NK-92 (cell line): ENCODE measurements around the gene GSTM1.
"Not testable (repeated sequence)": the region's sequence is repeated elsewhere in the genome, so short reads cannot be mapped to it uniquely, and the experiment has no call there.

Experiments used
- DNase-seq: peaks from one replicate; lab custom pipeline; 2025; ENCODE audit not compliant: unreplicated experiment; lab: John Stamatoyannopoulos, UW

GSTM1 gene

GRCh38 chr1:109697066-109697465 is 9.4 kb downstream of the GSTM1 start:
- no peak for DNase-seq

GRCh38 chr1:109697861-109698260 is 10.2 kb downstream of the GSTM1 start:
- not testable (repeated sequence) for DNase-seq

GRCh38 chr1:109702940-109703339 is 15.3 kb downstream of the GSTM1 start:
- not testable (repeated sequence) for DNase-seq

DNA sequence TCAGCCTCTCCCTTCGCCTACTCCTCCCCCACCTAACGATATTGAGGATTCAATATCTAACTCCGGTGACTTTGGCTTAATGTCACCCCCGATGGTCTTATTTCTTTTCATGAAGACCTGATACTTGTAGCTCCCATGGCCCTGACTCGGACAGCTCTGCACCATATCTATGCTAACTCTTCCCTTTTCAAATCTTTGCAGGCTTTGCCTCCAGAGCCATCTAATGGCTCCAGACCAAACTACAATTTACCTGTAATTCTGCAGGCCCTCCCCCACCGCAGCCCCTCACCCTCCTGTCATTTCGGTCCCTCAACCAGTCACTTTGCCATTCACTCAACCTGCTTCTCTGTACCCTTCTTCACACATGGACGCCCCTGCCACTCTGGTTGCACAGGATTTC is 16.6 kb downstream of the GSTM1 start:
- DNase-seq, result no peak

GRCh38 chr1:109705411-109705810 is 17.8 kb downstream of the GSTM1 start:
- no peak for DNase-seq

- DNase-seq, result not testable (repeated sequence)
Measured at GRCh38 chr1:109708949-109709348, 21.3 kb downstream of the GSTM1 start.

- not testable (repeated sequence) for DNase-seq
Measured at GRCh38 chr1:109709822-109710221, 22.2 kb downstream of the GSTM1 start.

DNA sequence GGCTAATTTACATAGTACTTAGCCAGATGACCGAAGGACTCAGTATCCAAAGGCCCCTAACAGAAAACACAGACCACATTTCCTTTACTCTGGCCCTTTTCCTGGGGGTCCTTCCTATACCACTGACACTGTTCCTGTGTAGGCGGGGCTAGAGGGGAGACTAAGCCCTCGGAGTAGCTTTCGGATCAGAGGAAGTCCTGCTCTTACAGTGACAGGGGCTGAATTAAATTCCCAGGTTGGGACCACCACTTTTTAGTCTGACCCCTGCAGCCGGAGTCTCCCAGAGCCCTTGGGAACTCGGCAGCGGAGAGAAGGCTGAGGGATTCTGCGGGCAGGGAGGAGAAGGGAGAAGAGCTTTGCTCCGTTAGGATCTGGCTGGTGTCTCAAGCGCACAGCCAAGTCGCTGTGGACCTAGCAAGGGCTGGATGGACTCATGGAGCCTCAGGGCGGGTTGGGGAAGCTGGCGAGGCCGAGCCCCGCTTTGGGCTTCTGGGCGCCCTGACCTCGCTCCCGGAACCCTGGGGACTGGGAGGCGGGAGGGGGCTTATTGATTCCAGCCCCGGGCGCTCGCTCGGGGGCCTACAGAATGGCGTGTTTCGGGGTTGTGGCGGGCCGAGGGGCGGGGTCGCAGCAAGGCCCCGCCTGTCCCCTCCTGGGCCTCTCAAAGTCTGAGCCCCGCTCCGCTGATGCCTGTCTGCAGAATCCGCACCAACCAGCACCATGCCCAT is 24.1 kb downstream of the GSTM1 start, which contains the start of gene GSTM5:
Gene GSTM5, plus strand, starts transcription at position 659 of the 728 bp plus-strand sequence. Its CDS starts 62 bp downstream, at position 721.
- DNase-seq, result not testable (repeated sequence)

DNA sequence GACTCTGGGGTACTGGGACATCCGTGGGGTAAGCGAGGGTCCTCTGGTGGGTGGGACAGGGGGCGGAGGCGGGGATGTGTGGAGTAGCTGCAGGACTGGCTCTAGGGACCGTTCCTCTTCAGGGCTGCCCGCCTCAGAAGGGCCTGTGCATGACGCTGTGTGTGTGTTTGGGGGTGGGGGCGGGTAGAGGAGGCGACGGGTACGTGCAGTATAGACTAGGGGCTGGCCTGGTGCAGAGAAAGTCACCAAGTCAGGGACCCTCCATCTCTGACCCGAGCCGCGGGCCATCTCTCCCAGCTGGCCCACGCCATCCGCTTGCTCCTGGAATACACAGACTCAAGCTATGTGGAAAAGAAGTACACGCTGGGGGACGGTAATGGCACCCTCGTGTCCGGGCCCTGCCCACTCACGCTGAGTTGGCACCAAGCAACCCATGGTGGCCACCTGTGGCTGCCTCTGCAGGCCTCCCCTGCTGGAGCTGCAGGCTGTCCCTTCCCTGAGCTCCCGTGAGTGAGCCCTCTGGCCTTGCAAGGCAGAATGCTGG is 24.8 kb downstream of the GSTM1 start:
- DNase-seq, result no peak

DNA sequence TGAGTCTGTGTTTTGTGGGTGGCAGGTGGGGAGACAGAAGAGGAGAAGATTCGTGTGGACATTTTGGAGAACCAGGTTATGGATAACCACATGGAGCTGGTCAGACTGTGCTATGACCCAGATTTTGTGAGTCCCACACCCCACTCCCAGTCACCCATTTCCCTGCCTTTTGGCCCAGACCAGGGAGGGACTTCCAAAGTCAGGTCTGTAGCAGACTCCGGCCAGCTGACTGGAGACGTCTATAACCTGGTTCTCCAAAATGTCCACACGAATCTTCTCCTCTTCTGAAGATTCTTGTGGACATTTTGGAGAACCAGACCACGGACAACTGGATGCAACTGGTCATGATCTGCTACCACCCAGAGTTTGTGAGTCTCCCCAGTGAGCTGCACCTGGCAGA is 26.0 kb downstream of the GSTM1 start:
- no peak for DNase-seq

DNA sequence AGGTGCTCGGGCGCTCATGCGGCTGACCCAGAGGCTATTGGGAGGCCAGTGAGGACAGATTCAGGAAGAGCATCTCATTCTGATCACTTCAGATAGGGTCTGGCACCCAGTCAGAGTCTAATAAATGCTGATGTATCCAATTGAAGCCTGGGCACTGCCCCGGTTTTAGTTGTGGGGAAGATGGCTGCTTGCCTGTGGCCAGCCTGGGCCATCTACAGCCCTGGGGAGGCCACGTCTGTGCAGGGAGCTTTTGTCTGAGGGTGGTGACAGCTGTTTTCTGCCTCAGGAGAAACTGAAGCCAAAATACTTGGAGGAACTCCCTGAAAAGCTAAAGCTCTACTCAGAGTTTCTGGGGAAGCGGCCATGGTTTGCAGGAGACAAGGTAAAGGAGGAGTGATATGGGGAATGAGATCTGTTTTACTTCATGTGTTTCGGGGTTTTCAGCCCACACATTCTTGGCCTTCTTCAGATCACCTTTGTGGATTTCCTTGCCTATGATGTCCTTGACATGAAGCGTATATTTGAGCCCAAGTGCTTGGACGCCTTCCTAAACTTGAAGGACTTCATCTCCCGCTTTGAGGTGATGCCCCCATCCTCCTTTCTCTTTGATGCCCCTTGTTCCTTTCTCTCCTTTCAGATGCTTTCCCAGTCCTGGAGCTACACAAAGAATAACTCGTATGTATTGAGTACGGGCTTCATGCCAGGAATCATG is 27.2 kb downstream of the GSTM1 start:
- no peak for DNase-seq

DNA sequence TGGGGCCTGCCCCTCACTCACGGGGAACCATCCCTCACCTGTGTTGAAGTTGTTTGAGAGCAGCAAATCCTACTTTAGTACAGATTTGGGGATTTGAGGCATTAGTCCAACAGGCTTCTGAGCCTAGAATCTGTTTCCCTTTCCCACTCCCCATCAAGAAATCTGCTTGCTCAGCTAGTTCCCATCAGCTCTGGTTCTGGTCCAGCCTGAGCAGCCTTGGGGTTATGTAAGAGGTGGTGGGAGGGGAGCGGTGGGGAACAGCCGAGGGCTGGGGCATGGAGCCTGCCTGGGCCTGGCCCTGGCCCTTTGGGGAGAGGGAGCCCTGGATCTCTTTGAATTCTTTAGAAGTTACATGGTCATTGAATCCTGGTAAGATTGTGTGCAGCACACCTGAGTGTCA is 28.5 kb downstream of the GSTM1 start:
- DNase-seq, result no peak

DNA sequence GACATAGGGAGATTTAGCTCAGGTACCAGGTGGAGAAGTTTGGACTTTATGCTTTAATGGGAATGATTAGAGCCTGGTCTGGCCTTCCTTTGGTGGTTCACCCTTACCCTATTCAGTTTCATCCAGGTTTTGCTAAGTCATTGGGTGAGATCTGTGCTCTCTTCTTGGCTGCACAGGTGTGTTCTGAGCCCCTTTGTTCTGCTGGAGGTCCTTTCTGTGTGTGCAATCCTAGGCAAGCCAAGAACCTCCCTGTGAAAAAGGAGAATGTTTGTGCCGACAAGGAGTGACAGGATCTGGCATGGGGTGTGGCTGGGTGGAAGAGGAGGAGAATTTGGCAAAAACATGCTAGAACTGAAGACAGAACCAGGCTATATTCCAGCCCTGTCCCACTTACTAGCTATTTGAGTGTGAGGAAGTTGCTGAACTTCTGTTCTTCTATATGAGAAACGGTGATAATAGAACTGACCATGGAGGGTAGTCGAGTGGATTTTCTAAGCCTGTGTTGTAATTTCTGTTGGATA is 29.0 kb downstream of the GSTM1 start:
- no peak for DNase-seq

- no peak for DNase-seq
Measured at GRCh38 chr1:109717729-109718128, 30.1 kb downstream of the GSTM1 start.

DNA sequence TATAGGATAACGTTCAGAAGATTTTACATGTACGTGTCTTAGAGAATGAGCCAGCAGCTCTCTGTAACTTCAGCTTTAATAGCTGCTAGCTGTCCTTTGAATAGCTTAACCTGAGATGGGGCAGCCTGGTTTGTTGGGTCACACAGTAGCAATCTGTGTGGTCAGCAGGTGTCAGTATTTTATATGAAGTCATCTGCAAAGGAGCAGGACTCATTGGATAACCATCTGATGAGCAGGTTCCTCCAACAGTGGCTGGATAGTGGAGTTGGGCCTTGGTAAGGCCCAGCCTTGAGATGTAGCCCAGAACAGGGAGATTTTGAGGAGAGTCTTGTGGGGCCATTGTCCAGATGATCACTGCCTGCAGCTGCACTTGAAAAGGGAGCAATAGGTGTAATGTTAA is 30.9 kb downstream of the GSTM1 start:
- no peak for DNase-seq

DNA sequence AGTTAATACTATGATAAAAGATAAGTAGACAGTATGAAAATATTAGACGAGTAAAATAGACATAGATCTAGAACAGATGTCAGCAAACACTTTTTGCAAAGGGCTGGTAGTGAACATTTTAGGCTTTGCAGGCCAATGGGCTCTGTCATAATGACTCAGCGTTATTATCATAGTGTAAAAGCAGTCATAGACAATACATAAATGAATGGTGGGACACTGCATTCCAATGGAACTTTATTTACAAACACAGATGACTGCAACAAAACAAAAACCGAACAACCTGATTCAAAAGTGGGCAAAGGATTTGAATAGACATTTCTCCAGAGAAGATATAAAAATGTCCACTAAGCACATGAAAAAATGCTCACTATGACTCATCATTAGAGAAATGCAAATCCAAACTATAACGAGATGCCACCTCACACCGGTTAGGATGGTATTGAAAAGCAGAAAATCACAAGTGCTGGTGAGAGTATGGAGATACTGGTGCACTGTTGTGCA is 31.8 kb downstream of the GSTM1 start:
- no peak for DNase-seq

DNA sequence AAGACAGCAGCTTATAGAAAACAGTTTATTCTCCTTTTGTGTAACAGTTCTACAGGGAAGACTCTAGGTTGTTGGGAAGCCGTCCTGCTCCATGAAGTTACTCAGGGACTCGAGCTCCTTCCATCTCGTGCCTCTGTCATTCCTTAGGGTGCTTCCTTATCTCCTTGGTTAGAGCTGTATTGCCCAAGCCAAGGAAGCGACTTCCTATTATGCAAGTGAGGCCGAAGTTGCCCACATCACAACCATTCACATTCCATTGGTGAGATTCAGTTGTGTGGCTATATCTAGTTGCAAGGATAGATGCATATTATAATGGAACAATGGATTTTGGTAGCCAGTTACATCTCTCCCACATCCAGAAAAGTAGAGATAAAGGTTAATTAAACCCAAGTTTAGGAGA is 33.4 kb downstream of the GSTM1 start:
- no peak for DNase-seq

GRCh38 chr1:109721971-109722370 is 34.4 kb downstream of the GSTM1 start:
- no peak for DNase-seq

DNA sequence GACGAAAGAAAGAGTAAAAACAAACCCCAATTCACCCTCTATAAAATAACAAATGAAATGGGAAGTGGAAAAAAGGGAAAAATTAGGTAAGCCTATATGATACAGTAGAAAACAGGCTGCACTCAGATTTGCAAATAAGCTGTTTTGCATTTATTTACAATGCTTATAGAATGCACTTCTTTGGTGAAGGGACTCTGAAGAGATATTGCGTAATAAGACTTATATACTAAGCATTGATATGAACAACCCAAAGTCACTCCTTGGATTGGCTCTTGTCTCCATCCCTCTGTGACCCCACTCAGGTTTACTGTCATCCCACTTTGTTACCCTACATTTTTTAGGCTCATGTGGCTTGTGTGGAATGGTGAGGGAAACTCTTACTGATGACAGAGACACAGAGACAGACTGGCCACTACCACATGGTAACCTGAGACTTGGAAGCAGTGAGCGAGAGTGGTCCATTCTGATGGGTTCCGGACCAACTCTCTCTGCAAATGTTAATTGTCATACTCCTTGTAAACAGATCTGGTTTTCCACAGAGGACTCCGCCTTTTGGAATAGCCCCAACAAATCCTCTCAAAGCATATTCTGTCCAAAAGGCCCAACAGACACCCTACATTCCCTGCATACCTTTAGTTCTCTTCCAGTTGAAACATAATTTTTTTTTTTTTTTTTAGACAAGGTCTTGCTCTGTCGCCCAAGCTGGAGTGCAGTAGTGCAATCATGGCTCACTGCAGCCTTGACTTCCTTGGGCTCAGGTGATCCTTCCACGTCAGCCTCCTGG is 35.5 kb downstream of the GSTM1 start:
- no peak for DNase-seq

DNA sequence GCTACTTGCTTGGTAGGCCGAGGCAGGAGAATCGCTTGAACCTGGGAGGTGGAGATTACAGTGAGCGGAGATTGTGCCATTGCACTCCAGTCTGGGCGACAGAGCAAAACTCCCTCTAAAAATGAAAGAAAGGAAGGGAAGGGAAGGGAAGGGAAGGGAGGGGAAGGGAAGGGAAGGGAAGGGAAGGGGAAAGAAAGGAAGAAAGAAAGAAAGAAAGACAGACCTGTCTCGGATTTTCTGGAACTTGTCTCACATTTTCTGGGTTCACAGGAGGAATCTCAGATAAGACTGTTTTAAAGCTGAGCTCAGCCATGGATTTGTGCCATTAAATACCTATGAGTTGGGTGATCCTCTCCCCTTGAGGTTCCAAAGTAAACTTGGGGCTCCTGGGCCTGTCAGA is 37.3 kb downstream of the GSTM1 start:
- DNase-seq, result no peak

DNA sequence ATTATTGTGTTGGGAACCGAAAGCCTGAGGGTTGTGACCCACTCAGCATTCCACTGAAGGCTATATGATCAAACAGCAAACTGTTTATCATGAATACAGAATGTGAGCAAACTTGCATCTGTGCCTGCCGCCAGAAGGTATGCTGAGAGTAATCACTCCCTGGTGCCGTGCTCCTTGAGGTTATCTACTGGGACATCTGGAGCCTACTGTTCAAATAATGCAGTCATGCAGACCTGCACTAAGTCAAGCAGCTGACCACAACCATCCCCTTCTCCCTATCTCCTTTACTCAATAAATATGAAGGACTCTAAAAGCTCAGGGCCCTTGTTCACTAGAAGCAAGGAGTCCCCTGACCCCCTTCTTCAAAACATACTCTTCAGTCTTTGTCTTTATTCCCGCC is 37.9 kb downstream of the GSTM1 start:
- DNase-seq, result no peak
